Panc1 (cell line): Measurements from ENCODE around the gene IBA57. TPM values are rescaled to one million over a fixed set of nuclear protein-coding genes. Genes with fewer than 3 reads are reported as not detected.

Experiments used
- ATAC-seq: fragments of 200-7000 bp; cut with Tn5 transposase; 2 replicates; pipeline ENCODE4 v1.9.1; 2020; ENCODE audit warnings: mild to moderate bottlenecking, moderate library complexity
- BruUV-seq: library from RNA; stranded (reverse); fragments of 400-500 nt; replicated peaks from 2 replicates; lab custom pipeline; 2021; lab: Mats Ljungman, UMichigan
- CTCF ChIA-PET: fragments of 300-600 bp; sonication (Branson Sonifier 250); formaldehyde crosslinking; loops from one replicate; lab custom pipeline; 2022; ENCODE audit warnings: antibody characterized with exemption; lab: Charles Lee
- POLR2A ChIA-PET: fragments of 300-600 bp; sonication (Branson Sonifier 250); formaldehyde crosslinking; loops from one replicate; lab custom pipeline; 2022; ENCODE audit warnings: antibody characterized with exemption; lab: Charles Lee
- DNase-seq: peaks from one replicate; pipeline ENCODE4 v3.0.0-alpha.2; 2010; ENCODE audit warnings: low read depth, low spot score
- H3K27ac ChIP-seq: 2 replicates; pipeline ENCODE4 v1.5.1; 2011; ENCODE audit warnings: mild to moderate bottlenecking, low read length, inconsistent platforms
- H3K27me3 ChIP-seq: fragments of 200-500 bp; sonication (Bioruptor generic); 2 replicates; pipeline ENCODE4 v1.6.0; 2014; ENCODE audit warnings: low read length, inconsistent platforms; ENCODE audit not compliant: control insufficient read depth, insufficient read depth
- H3K36me3 ChIP-seq: fragments of 200-500 bp; sonication (Bioruptor generic); 2 replicates; pipeline ENCODE4 v1.5.1; 2014; ENCODE audit warnings: inconsistent platforms, mild to moderate bottlenecking, low read length, moderate library complexity; ENCODE audit not compliant: control insufficient read depth, insufficient read depth
- H3K4me1 ChIP-seq: 2 replicates; pipeline ENCODE4 v1.5.1; 2011; ENCODE audit warnings: inconsistent platforms, mild to moderate bottlenecking, low read length, moderate library complexity; ENCODE audit not compliant: control insufficient read depth, insufficient read depth
- H3K4me3 ChIP-seq, 2 experiments: 2 replicates each; pipeline ENCODE4 v1.5.1; 2011 to 2012; ENCODE audit warnings: low read depth in 2 of 2, low read length in 2 of 2, mild to moderate bottlenecking in 2 of 2, inconsistent platforms in 1 of 2, moderate library complexity in 1 of 2
- H3K9me3 ChIP-seq: fragments of 200-500 bp; sonication (Bioruptor generic); 2 replicates; pipeline ENCODE4 v1.5.1; 2014; ENCODE audit warnings: low read depth, mild to moderate bottlenecking, inconsistent platforms, low read length, moderate library complexity; ENCODE audit not compliant: control insufficient read depth, insufficient read depth
- CTCF ChIP-seq: fragments of 450-650 bp; IDR thresholded peaks from 2 replicates; pipeline ENCODE4 v1.5.1; 2017; ENCODE audit warnings: mild to moderate bottlenecking
- POLR2AphosphoS5 ChIP-seq: IDR thresholded peaks from 2 replicates; pipeline ENCODE4 v1.6.1; 2012; ENCODE audit warnings: mild to moderate bottlenecking, low read depth, low read length, moderate library complexity
- REST ChIP-seq, 2 experiments: IDR thresholded peaks; 2 replicates each; pipeline ENCODE4 v1.6.1; 2011 to 2012; ENCODE audit warnings: low read depth in 2 of 2, control low read depth in 1 of 2, low read length in 1 of 2, mild to moderate bottlenecking in 1 of 2, moderate library complexity in 1 of 2; ENCODE audit not compliant: insufficient read depth in 1 of 2
- SIN3A ChIP-seq: IDR thresholded peaks from 2 replicates; pipeline ENCODE4 v1.6.1; 2012; ENCODE audit warnings: low read depth, mild to moderate bottlenecking, low read length, moderate library complexity, borderline replicate concordance; ENCODE audit not compliant: insufficient read depth
- TCF7L2 ChIP-seq: IDR thresholded peaks from 2 replicates; pipeline ENCODE4 v1.6.1; 2011; ENCODE audit warnings: mild to moderate bottlenecking, low read depth, low read length, inconsistent platforms
- in situ Hi-C: cut with HindIII; loops from 2 replicates; pipeline ENCODE4 v1.10.0; 2016; ENCODE audit warnings: low sequenced_read_pairs, low pct_unique_long_range_greater_than_20kb
- intact Hi-C: fragments of 100-400 bp; cut with micrococcal nuclease; formaldehyde crosslinking; loops from one replicate; pipeline ENCODE4 v1.10.0; 2022; ENCODE audit not compliant: unreplicated experiment
- total RNA-seq: library from RNA; stranded (reverse); gene quantifications from one replicate; pipeline ENCODE4 v1.2.1, GENCODE V29; 2021; ENCODE audit not compliant: unreplicated experiment

Gene IBA57
- total RNA-seq, 1 experiment from 2014 or later: 11.3 TPM

GRCh38 chr1:228212415-228212965 lies 46.9 kb downstream of the IBA57 start:
- TF ChIP-seq SIN3A (no peak), REST (IDR thresholded peaks at IDR 0.05; ENCODE audit: insufficient read depth in 1 of 2, low read depth in 2 of 2, low read length in 1 of 2) (no peak), TCF7L2 (no peak), POLR2AphosphoS5 (no peak), CTCF (no peak)
- Histone ChIP-seq H3K27ac (no peak overlapping the region), H3K4me1 (peaks cover 3% of the 10 kb centered on the region; the same call in 1 of the 2 replicates), H3K36me3 (no peaks in the 10 kb centered on the region), H3K4me3 (no peak overlapping the region), H3K27me3 (no peaks in the 10 kb centered on the region), H3K9me3 (no peaks in the 10 kb centered on the region)
- no TSS peak for BruUV-seq
- in situ Hi-C loops (no loop called here), intact Hi-C loops (no loop called here)
- CTCF ChIA-PET: no interaction called here
- DNase-seq: no peak
- no peak for ATAC-seq
- POLR2A ChIA-PET: no interaction called here

DNA sequence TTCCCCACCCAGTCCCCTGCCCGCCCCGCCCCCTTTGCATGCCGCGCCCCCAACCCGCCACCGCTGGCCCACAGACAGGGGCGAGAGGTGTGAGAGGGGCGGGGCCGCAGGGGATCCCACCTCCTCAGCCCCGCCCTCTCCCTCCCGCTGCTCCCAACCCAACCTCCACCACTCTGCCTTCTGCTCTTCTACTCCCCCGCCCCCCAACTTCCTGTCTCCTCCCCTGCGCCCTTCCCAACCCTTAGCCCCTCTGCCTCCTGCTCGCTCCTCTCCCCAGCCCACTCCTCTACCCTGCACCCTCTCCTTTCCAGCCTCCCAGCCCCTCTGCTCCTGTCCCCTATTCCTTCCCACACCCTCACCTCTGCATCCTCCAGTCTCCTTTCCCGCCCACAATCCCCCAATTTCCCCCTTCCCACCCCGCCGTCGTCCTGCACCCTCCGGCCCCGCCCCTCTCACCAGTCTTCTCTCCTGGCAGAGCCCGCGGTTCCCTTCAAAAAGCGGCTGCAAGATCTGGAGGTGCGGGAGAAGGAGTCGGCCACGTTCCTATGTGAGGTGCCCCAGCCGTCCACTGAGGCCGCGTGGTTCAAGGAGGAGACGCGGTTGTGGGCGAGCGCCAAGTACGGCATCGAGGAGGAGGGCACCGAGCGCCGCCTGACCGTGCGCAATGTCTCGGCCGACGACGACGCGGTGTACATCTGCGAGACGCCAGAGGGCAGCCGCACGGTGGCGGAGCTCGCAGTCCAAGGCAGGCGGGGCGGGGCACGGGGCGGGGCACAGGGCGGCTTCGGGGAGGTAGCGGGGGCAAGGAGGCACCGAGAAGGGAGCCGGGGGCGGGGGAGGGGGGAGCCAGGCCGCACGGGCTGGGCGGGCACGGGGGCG lies 47.6 kb downstream of the IBA57 start:
- DNase-seq: no peak
- H3K27ac ChIP-seq: peak overlapping the region; percentile 34; the same call in 1 of the 2 replicates
- intact Hi-C loops: no loop called here
- no peaks in the 10 kb centered on the region for H3K36me3 ChIP-seq
- CTCF ChIA-PET: interaction anchor here (0.7 kb wide), 1 partner anchor 194 kb away, joined by 6 read pairs; no protein-coding TSS in a partner anchor
- in situ Hi-C loops: no loop called here
- TSS peak; percentile 92 for BruUV-seq
- H3K27me3 ChIP-seq: no peaks in the 10 kb centered on the region
- peak; percentile 86; the same call in 1 of the 2 replicates for TF ChIP-seq CTCF
- TF ChIP-seq TCF7L2: no peak
- peak overlapping the region; percentile 49 to 54 for H3K4me3 ChIP-seq
- peak; percentile 94 for ATAC-seq
- H3K9me3 ChIP-seq: no peaks in the 10 kb centered on the region
- peaks cover 3% of the 10 kb centered on the region; the same call in 1 of the 2 replicates for H3K4me1 ChIP-seq
- POLR2A ChIA-PET: interaction anchor here (0.6 kb wide), 1 partner anchor 8 kb away, joined by 4 read pairs; no protein-coding TSS in a partner anchor
